Peyer's patch (tissue), 4 donors: ENCODE data around the gene ARHGEF3. TPM values are rescaled to one million over a fixed set of nuclear protein-coding genes. Genes with fewer than 3 reads are reported as not detected.

Experiments used
- DNase-seq, 3 donors: peaks; one replicate each; pipeline ENCODE4 v3.0.0-alpha.2; 2017 to 2019
- H3K27ac ChIP-seq, 4 donors: fragments of 200-600 bp; sonication (generic); one replicate each; pipeline ENCODE4 v1.5.1; 2016 to 2019
- H3K27me3 ChIP-seq, 2 donors: fragments of 200-600 bp; sonication (generic); one replicate each; pipeline ENCODE4 v1.5.1; 2019
- H3K36me3 ChIP-seq, 3 donors: fragments of 200-600 bp; sonication (generic); one replicate each; pipeline ENCODE4 v1.5.1; 2016 to 2019
- H3K4me1 ChIP-seq, 4 donors: fragments of 200-600 bp; sonication (generic); one replicate each; pipeline ENCODE4 v1.5.1; 2016 to 2019
- H3K4me3 ChIP-seq, 4 donors: fragments of 200-600 bp; sonication (generic); 1 replicate in 3 of 4; 2 replicates in 1 of 4; pipeline ENCODE4 v1.5.1; 2016 to 2019; ENCODE audit warnings: mild to moderate bottlenecking in 1 of 4
- H3K9me3 ChIP-seq, 4 donors: fragments of 200-600 bp; sonication (generic); one replicate each; pipeline ENCODE4 v1.5.1; 2016 to 2019; ENCODE audit warnings: mild to moderate bottlenecking in 1 of 4
- CTCF ChIP-seq, 6 experiments: fragments of 450-650 bp in 4 of 6; fragments of 200-600 bp in 2 of 6; sonication (generic) in 1 of 6; IDR thresholded peaks; one replicate each; pipeline ENCODE4 v1.5.1; 2017 to 2019; ENCODE audit warnings: antibody characterized with exemption in 6 of 6, mild to moderate bottlenecking in 3 of 6, moderate library complexity in 1 of 6
- POLR2A ChIP-seq, 2 donors: fragments of 450-650 bp; IDR thresholded peaks; one replicate each; pipeline ENCODE4 v1.5.1; 2017; ENCODE audit warnings: antibody characterized with exemption in 2 of 2, mild to moderate bottlenecking in 2 of 2, moderate library complexity in 2 of 2
- total RNA-seq, 4 donors: library from RNA; depleted of rRNA; stranded (reverse); fragments of >200 nt; gene quantifications; one replicate each; pipeline ENCODE4 v1.1.0, GENCODE V29; 2016

Gene ARHGEF3
- total RNA-seq, 4 donors from 2014 or later, result 4.5 to 40.4 (median 6.2) TPM

- TF ChIP-seq POLR2A (IDR thresholded peaks at IDR 0.05) (no peak), CTCF (IDR thresholded peaks at IDR 0.05) (no peak)
- no peaks in the 10 kb centered on the region for H3K27me3 ChIP-seq
- H3K9me3 ChIP-seq, result no peaks in the 10 kb centered on the region
- H3K4me1 ChIP-seq, result peaks cover 0 to 12% (median 5%) of the 10 kb centered on the region in 4 donors
- peak overlapping the region; percentile 61 to 80 (median 72) for H3K4me3 ChIP-seq
- no peak for DNase-seq
- no peaks in the 10 kb centered on the region for H3K36me3 ChIP-seq
- peak overlapping the region in 2 of 4 donors; percentile 59 to 84 for H3K27ac ChIP-seq
These were observed 613 bp upstream of the ARHGEF3 start for GRCh38 chr3:56802378-56802745.

GRCh38 chr3:56800832-56801661 is 702 bp downstream of the ARHGEF3 start:
- Histone ChIP-seq H3K27ac (peak overlapping the region; percentile 59 to 84 (median 78)), H3K9me3 (no peaks in the 10 kb centered on the region), H3K4me1 (peaks cover 0 to 15% (median 7%) of the 10 kb centered on the region in 4 donors), H3K4me3 (peak overlapping the region; percentile 61 to 80 (median 72)), H3K27me3 (no peaks in the 10 kb centered on the region), H3K36me3 (no peaks in the 10 kb centered on the region)
- TF ChIP-seq POLR2A (IDR thresholded peaks at IDR 0.05) (no peak), CTCF (IDR thresholded peaks at IDR 0.05) (no peak)
- peak; percentile 35 to 58 (median 51) for DNase-seq

GRCh38 chr3:56800130-56800831 is 1.5 kb downstream of the ARHGEF3 start:
- Histone ChIP-seq H3K4me3 (peak overlapping the region; percentile 61 to 80 (median 72)), H3K4me1 (peaks cover 0 to 15% (median 8%) of the 10 kb centered on the region in 4 donors)

GRCh38 chr3:56799251-56799882 is 2.4 kb downstream of the ARHGEF3 start:
- Histone ChIP-seq H3K36me3 (no peaks in the 10 kb centered on the region), H3K27ac (peak overlapping the region; percentile 59 to 84 (median 78)), H3K27me3 (no peaks in the 10 kb centered on the region), H3K4me1 (peaks cover 0 to 15% (median 8%) of the 10 kb centered on the region in 4 donors), H3K4me3 (peak overlapping the region; percentile 6 to 68 (median 10)), H3K9me3 (no peaks in the 10 kb centered on the region)
- peak in 1 of 3 donors; percentile 27 for DNase-seq
- TF ChIP-seq CTCF (IDR thresholded peaks at IDR 0.05), result peak; percentile 64 to 91 (median 77)
- TF ChIP-seq POLR2A (IDR thresholded peaks at IDR 0.05), result no peak

More at GRCh38 chr3:56800130-56800831, 1.5 kb downstream of the ARHGEF3 start:
- TF ChIP-seq CTCF (IDR thresholded peaks at IDR 0.05), result peak in 1 of 6 experiments; percentile 0
- TF ChIP-seq POLR2A (IDR thresholded peaks at IDR 0.05), result peak in 1 of 2 donors; percentile 43
- Histone ChIP-seq H3K27ac (peak overlapping the region; percentile 59 to 84 (median 78)), H3K9me3 (no peaks in the 10 kb centered on the region), H3K27me3 (no peaks in the 10 kb centered on the region), H3K36me3 (no peaks in the 10 kb centered on the region)
- peak in 2 of 3 donors; percentile 82 to 87 for DNase-seq

GRCh38 chr3:56796996-56797395 is 4.8 kb downstream of the ARHGEF3 start:
- Histone ChIP-seq H3K4me3 (no peak overlapping the region), H3K4me1 (peaks cover 0 to 15% (median 8%) of the 10 kb centered on the region in 4 donors), H3K36me3 (no peaks in the 10 kb centered on the region), H3K27ac (peak overlapping the region in 2 of 4 donors; percentile 12 to 20), H3K27me3 (no peaks in the 10 kb centered on the region), H3K9me3 (no peaks in the 10 kb centered on the region)
- no peak for DNase-seq
- no peak for TF ChIP-seq POLR2A (IDR thresholded peaks at IDR 0.05)
- no peak for TF ChIP-seq CTCF (IDR thresholded peaks at IDR 0.05)
